ENCODE results near the gene NPR1.
"Not testable (repeated sequence)": the region's sequence is repeated elsewhere in the genome, so short reads cannot be mapped to it uniquely, and the experiment has no call there.

NPR1 gene

GRCh38 chr1:153724634-153725033 lies 46.1 kb downstream of the NPR1 start:
- not testable (repeated sequence) for DNase-seq (ENCODE audit: low read depth in 2 of 2)

- peak; percentile 98 to 100 for DNase-seq (ENCODE audit: low read depth in 2 of 2)
These were observed 49.2 kb downstream of the NPR1 start, which contains the start of gene INTS3 for GRCh38 chr1:153727463-153728304. Gene INTS3 (plus strand): TSS chr1:153728050. CDS start chr1:153728635, 585 bp downstream.

DNA sequence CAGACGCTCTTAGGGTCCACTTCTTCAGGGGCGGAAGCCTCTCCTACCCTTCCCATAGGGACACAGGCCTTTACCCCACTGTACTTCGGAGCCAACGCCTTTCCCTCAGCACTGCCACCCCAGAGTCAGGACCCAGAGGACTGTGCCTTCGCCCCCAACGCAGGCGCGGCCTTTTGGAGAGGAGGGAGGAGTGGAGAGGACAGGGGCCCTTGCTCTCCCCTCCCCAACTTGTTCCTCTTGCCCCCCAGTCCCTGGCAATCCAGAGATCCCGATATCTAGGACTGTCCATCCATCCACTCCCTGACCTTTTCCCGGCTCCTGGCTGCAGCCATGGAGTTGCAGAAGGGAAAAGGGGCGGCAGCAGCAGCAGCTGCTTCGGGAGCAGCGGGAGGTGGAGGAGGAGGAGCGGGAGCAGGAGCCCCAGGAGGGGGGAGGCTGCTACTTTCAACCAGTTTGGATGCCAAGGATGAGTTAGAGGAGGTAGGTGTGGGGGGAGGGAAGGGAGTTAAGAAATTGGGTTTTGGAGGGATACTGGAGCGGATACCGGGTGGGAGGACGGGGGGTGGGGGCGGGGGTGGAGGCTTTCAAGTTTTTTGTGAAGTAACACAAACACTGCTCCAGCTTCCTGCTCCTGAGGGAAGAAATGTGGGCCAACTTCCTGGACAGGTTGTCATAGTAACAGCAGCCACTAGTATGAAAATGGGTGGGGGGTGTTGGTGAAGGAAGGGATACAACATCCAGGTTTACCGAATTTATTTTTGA lies 50.0 kb downstream of the NPR1 start:
- no peak for DNase-seq (ENCODE audit: low read depth in 2 of 2)

DNA sequence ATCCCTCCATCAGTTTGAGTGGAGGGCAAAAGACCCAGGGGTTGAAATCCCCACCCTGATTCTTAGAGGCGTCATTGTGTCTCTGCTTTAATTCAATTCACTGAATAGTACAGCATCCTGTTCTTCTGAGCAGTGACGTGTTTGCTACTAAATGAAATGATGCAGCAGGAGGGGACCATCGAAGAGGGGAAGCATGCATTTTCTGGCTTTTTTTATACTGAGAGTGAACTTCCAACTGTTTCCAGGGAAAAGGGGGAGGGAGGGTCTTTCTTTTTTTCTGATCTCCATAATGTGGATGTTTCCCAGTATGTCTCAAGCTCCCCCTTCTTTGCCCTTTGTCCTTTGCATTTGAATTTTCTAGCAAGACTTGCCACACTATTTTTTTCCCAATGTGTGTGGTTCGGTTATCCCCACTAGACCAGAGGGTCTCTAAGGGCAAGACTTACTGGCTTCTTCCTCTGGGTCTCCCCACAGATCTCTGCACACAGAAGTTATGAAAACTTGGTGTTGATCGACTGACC lies 52.0 kb downstream of the NPR1 start:
- DNase-seq (ENCODE audit: low read depth in 2 of 2), result no peak

- no peak for DNase-seq (ENCODE audit: low read depth in 2 of 2)
These were observed 55.5 kb downstream of the NPR1 start for GRCh38 chr1:153733970-153734369.

DNA sequence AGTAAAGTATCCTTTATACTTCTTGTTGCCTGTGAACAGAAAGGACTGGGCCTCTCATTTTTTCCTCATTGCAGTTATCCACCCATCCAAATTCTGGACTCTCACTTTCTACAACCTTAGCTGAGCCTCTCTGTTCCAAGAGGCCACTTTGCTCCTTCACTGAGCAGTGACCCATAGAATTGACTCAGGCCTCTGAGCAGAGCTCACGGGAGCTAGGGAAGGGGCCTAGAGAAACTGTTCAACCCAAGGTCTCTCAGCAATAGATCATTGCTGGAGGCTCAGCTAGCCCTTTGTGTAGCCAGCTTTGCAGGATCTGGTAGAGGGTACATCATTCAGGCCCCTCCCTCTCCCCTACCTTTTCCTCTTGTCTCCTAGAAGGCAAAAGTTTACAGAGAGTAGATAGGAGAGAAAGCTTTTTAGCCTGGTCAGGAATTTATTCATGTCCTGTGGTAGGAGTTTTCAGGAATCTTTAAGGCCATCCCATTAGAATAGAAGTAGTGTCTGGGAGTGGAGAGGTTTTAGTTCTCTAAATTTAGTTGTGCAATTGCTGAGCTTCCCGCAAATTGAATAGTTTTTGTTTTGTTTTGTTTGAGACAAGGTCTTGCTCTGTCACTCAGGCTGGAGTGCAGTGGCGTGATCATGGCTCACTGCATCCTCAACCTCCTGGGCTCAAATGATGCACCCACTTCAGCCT lies 56.1 kb downstream of the NPR1 start:
- DNase-seq (ENCODE audit: low read depth in 2 of 2), result no peak

GRCh38 chr1:153735090-153735420 lies 56.6 kb downstream of the NPR1 start:
- no peak for DNase-seq (ENCODE audit: low read depth in 2 of 2)

- no peak for DNase-seq (ENCODE audit: low read depth in 2 of 2)
These were observed 63.5 kb downstream of the NPR1 start for GRCh38 chr1:153741986-153742385.

DNA sequence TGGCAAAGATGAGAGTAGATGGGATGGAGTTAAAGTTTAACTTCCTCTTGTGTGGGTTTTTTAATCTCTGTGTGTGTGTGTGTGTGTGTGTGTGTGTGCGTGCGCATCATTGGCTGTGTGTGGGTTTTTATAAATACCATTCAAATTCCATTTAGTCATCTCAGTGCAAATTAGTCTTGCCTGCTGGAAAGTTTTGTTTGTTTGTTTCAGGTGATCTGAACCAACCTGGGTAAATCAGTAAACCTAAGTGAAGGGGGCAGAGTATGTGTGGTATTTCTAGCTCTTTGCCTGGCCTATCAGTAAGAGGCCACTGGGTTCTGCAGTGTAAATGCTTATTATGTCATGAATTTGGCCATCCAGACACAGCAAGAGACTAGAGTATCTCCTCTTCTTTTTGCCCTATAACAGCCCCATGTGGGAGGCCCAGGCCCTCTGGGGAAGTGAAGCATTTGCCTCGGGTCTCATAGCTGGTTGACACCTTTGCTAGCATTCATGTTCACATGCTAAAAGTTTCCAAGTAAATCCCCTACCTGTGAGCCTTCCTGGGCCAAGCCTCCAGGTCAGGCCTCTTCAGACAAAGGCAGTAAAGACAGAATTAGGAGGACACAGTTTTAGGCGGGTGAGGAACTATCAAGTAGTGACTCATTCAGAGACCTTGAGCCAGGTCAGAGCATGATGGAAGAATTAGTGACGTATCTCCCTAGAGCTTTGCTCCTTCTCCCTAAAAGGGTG lies 64.1 kb downstream of the NPR1 start:
- no peak for DNase-seq (ENCODE audit: low read depth in 2 of 2)

Data from activated CD8-positive, alpha-beta memory T cell treated with anti-CD3 and anti-CD28 coated beads for 4 hours (primary cell).